GM21390 (cell line): Measurements from ENCODE around the gene KRT36.

Experiments used
- ATAC-seq: cut with Tn5 transposase; IDR thresholded peaks from one replicate; pipeline ENCODE4 v1.9.1; 2021; ENCODE audit not compliant: unreplicated experiment

The KRT36 gene

DNA sequence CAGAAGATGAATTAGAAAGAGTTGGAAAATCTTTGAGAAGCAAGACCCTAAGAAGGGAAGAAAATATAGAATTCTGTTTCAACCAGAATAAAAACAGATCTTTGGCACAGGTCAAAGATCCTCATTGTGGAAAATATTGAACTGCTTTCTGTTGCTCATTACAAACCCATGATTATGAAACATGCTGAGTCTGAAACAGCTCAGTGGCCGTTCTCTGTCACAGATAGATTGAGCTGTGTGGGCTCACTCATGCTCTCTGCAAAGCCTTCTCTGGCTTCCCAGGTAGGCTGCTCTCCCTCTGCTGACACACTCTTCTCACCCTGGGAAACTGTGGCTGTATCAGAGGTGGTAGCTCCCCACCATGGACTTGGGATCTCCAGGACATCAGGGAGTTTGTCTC, 45.5 kb downstream of the KRT36 start:
- ATAC-seq = no peak

DNA sequence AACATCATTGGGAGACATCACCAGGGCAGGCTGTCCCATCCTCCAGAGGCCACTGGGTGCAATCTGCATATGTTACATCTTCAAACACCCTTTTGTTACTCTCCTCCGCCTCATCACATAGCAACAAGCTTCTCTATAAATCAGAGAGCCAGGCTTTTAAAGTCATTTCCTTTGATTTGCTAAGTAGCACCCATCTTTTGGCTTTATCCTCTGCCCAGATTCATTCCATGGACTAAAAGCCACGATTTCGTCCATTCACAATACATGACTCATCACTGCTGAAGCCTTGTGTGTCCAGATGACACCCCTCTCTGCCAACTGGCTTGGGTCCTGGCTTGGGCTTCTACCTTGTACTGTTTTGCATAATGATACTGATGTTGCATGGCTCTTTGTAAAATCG, 47.0 kb downstream of the KRT36 start:
- ATAC-seq = no peak

DNA sequence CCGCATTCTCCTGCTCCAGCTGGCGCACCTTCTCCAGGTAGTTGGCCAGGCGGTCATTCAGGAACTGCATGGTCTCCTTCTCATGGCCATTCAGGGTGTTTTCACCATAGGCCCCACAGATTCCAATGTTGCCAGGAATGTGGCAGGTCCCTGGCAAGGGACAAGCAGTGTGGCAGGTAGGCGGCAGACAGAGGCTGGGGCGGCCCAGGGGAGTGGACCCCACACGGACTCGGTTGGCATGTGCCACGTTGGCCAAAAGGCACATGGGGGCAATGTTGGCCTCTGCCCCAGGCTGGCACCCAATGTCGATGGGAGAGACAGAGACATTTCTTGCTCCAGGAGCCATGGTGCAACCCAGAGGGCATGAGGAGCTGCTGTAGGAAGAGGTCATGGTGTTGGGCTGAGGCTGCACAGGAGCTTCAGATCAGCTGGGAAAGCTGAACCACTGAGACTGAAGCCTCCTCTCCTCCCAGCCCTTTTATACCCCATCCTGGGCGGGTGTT, 49.1 kb downstream of the KRT36 start, which contains the start of gene KRT38:
KRT38 (minus strand) TSS at position 453 of the 503 bp plus-strand sequence; CDS start at position 391, 62 bp downstream.
- ATAC-seq = no peak

DNA sequence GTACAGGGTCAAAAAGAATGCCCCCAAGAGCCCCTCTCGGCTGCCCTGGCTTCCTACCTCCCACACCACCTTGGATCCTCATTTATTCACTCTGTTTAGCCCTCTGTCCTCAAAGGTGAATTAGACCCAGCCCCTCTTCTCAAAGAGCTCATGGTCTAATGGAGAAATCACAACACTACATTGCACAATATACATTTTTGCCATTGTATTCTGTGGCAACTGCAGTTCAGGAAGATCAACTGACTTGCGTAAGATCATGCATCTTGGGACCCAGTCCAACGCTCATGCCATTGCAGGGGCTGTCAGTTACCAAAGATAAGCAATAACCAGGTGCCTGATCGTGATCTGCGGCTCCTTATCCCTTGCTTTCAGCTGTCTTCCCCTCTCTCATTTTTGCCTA, 50.3 kb downstream of the KRT36 start:
- no peak for ATAC-seq

DNA sequence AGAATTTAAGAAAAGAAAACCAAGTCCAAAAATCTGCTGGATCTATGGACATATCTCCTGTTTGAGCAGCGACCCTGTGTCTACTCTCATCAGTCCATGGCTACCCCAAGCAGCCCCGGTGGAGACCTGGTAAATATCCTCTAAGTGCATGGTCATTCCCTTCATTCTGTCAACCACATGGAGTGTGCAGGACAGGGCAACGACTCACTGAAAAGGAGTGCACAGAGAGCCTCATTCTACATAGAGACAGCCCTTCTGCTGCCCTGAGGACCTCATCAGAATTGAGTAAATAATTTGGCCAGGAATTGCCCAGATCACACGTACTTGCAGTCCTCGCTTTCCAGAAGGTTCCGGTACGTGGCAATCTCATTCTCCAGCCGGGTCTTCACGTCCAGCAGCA, 51.9 kb downstream of the KRT36 start:
- no peak for ATAC-seq

DNA sequence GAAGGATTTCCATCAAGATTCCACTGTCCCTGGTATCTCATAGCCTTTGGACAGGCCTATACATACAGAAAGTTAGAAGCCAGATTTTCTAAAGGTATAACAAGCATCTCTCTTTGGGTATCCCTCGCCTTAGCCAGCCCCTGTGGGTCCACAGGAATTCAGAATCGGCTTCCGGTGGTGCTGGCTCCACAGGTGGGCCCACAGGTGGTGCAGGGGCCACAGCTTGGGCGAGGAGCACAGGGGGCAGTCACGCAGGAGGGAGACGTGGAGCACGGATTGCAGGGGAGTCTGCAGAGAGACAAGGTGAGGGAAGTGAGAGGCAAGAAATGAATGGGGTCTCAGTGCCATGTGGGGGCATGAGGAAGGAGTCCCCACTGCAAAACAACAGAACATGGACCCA, 52.5 kb downstream of the KRT36 start:
- ATAC-seq = no peak
